ENCODE data around the gene BSND.
"Not testable (repeated sequence)": the region's sequence is repeated elsewhere in the genome, so short reads cannot be mapped to it uniquely, and the experiment has no call there.

The BSND gene

GRCh38 chr1:55015731-55016620 is 17.2 kb downstream of the BSND start:
- DNase-seq, result no peak

- DNase-seq, result no peak
Measured at GRCh38 chr1:55018395-55018794, 19.7 kb downstream of the BSND start.

GRCh38 chr1:55021942-55022546 is 23.3 kb downstream of the BSND start:
- DNase-seq, result peak in 48 of 56 donors; percentile 8 to 81 (median 38)

- not testable (repeated sequence) for DNase-seq
Measured at GRCh38 chr1:55024163-55024562, 25.4 kb downstream of the BSND start.

DNA sequence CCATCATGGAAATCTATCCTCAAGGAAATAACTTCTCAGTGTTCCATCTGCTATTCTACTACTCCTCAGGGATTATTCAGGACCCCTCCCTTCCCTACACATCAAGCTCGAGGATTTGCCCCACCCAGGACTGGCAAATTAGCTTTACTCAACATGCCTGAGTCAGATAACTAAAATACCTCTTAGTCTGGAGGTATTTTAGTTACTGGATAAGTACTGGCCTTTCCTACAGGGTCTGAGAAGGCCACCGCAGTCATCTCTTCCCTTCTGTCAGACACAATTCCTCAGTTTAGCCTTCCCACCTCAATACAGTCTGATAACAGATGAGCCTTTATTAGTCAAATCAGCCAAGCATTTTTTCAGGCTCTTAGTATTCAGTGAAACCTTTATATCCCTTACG is 27.9 kb downstream of the BSND start:
- not testable (repeated sequence) for DNase-seq

- not testable (repeated sequence) for DNase-seq
Measured at GRCh38 chr1:55031098-55031497, 32.4 kb downstream of the BSND start.

- no peak for DNase-seq
Measured at GRCh38 chr1:55033265-55033614, 34.5 kb downstream of the BSND start.

GRCh38 chr1:55034476-55035133 is 35.9 kb downstream of the BSND start:
- no peak for DNase-seq

DNA sequence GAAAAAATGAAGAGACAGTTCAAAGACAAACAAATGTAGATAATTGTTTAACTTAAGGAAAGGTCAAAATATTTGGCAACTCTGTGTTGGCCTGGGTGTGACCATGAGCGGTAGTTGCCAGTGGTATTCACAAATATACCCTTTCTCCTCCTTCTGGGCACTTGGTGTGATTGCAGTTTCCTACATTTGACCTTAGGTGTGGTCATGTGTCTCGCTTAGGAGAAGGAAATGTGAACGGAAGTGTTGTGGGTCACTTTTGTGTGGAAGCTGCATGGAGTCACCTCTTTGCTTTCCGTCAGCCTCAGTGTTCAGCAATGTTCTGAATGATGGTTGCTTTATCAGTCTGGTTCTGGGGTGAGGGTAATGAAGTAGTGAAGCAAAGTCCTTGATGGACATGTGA is 37.2 kb downstream of the BSND start:
- DNase-seq, result no peak

DNA sequence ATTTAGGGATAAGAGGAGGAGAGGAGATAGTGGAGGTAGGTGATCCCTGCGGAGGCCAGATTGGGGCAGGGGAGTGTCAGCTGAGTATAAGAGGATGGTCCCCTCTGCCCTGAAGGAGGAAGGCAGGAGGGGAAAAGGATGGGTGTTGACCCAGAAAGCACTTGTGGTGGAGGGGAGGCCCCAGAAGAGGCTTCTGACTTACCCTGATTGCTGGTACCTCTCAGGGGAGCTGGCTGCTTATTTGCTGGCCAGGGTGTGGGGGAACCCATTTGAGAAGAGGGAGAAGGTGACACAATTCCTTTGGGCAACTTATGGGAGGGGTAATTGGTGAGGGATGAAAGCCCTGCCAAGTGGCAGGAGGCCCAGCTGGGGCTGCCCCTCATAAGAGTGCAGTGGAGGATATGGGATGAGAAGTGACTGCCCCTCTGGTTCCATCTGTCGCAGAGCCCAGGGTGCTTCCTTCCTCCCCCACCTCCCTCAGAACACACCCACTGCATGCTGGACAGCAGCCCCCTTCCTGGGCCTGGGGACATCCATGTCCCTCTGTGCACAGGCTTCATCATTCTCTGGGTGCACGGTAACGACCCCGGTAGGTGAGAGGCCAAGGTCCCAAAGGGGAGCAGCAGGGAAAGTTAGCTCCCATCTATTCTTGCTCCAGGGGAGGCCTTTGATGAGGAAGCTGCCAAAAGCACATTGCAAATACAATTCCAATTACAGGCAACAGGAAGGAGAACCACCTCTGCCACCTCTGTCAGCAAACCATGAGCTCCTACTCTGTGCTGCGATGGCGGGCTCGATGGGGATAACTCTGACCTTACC is 39.2 kb downstream of the BSND start:
- DNase-seq, result no peak

- no peak for DNase-seq
Measured at GRCh38 chr1:55038552-55038838, 39.8 kb downstream of the BSND start.

- no peak for DNase-seq
Measured at GRCh38 chr1:55038974-55039341, 40.2 kb downstream of the BSND start.

DNA sequence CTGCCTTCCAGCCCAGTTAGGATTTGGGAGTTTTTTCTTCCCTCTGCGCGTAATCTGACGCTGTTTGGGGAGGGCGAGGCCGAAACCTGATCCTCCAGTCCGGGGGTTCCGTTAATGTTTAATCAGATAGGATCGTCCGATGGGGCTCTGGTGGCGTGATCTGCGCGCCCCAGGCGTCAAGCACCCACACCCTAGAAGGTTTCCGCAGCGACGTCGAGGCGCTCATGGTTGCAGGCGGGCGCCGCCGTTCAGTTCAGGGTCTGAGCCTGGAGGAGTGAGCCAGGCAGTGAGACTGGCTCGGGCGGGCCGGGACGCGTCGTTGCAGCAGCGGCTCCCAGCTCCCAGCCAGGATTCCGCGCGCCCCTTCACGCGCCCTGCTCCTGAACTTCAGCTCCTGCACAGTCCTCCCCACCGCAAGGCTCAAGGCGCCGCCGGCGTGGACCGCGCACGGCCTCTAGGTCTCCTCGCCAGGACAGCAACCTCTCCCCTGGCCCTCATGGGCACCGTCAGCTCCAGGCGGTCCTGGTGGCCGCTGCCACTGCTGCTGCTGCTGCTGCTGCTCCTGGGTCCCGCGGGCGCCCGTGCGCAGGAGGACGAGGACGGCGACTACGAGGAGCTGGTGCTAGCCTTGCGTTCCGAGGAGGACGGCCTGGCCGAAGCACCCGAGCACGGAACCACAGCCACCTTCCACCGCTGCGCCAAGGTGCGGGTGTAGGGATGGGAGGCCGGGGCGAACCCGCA is 40.8 kb downstream of the BSND start, which contains the start of gene PCSK9:
PCSK9 (plus strand) TSS at position 207 of the 741 bp plus-strand sequence; CDS start at position 497, 290 bp downstream.
- no peak for DNase-seq

- DNase-seq, result no peak
Measured at GRCh38 chr1:55040083-55040932, 41.6 kb downstream of the BSND start.

GRCh38 chr1:55040933-55041494 is 42.3 kb downstream of the BSND start:
- no peak for DNase-seq

DNA sequence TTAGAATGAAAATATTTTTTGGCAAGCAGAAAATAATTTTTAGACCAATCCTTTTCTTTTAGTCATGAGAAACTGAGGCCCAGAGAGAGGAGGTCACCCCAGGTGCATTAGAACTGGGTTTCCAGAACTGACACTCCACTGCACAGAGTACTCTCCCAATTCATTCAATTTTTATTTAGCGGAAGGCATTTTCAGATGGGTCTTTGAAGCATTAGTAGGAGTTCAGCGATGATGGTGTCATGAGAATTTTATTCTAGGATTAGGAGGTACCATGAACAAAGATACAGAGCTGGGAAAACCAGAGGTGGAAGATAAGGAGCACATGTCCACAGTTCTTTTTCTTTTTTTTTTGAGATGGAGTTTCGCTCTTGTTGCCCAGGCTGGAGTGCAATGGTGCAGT is 42.9 kb downstream of the BSND start:
- DNase-seq, result no peak

DNA sequence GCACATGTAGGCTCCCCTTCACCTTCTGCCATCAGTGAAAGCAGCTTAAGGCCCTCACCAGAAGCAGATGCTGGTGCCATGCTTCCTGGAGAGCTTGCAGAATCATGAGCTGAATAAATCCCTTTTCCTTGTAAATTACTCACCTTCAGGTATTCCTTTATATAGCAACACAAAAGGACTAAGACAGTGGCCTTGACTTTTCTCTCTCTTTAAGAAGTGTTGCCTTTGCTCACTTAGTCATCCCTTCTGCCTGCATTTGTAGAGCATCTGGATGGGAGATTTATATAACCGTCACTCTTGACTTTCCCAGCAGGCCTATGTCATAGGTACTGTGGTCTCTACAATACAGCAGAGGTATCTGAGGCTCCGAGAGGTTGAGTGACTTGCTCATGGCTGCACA is 44.3 kb downstream of the BSND start:
- no peak for DNase-seq

DNA sequence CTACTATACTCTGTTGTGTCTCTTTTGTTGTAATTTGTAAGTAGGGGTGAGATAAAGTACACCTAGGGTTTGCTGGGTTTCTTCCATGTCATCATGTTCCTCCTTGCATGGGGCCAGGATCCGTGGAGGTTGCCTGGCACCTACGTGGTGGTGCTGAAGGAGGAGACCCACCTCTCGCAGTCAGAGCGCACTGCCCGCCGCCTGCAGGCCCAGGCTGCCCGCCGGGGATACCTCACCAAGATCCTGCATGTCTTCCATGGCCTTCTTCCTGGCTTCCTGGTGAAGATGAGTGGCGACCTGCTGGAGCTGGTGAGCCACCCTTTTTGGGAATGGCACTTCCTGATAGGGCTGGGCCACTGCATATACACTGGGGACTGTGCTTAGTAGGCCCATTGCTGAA is 45.0 kb downstream of the BSND start:
- DNase-seq, result no peak

DNA sequence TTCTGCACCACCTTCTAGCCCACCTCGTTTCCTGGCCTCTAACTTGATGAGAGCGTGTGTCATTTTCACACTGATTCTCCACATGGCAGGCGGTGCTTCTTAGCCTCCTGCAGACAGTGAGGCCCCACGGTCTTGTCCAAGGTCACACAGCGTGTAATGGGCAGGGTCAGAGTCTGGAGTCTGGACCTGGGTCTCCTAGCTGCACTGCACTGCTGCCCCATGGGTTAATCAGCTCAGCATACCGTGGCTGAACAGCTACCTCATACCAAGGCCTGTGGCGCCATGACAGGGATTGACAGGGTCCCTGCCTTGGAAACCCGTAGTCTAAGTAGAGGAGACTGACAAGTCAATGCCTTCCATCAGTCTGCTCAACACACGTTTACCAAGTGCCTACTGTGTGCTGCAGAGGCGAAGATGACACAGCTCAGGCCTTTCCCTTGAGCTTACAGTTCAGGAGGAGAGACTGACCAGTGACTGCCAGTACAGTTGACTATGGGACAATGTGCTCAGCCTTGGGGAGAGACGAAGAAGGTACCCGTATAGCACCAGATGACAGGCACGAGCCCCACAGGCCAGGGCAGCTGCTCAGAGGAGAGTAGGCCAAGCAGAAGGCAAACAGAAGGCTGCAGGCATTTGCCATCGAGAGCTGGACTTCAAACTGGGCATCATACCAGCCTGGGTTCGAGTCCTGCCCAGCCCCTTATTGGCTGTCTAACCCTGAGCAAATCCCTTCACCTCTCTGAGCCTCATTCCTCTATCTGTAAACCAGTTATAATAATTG is 46.1 kb downstream of the BSND start:
- no peak for DNase-seq
